PC-3 (cell line): Measurements from ENCODE around the gene GFOD1. TPM values are rescaled to one million over a fixed set of nuclear protein-coding genes. Genes with fewer than 3 reads are reported as not detected.
A peak's percentile ranks its signal among the peaks of the same experiment; 100 is the strongest.

Experiments used
- ATAC-seq: fragments of 200-7000 bp; cut with Tn5 transposase; 2 replicates; pipeline ENCODE4 v1.9.1; 2020; ENCODE audit warnings: mild to moderate bottlenecking, moderate library complexity
- BruUV-seq: library from RNA; stranded (reverse); fragments of 400-500 nt; replicated peaks from 2 replicates; lab custom pipeline; 2021; lab: Mats Ljungman, UMichigan
- CTCF ChIA-PET: fragments of 300-600 bp; sonication (Branson Sonifier 250); formaldehyde crosslinking; loops from one replicate; lab custom pipeline; 2022; ENCODE audit warnings: antibody characterized with exemption; lab: Charles Lee
- POLR2A ChIA-PET: fragments of 300-600 bp; sonication (Branson Sonifier 250); formaldehyde crosslinking; loops from one replicate; lab custom pipeline; 2022; ENCODE audit warnings: antibody characterized with exemption; ENCODE audit not compliant: unreplicated experiment; lab: Charles Lee
- DNase-seq: peaks from one replicate; pipeline ENCODE4 v3.0.0-alpha.2; 2015
- H2AFZ ChIP-seq: fragments of 300-600 bp; sonication (generic); 2 replicates; pipeline ENCODE4 v1.6.0; 2016; ENCODE audit warnings: antibody characterized with exemption, low read length
- H3F3A ChIP-seq: fragments of 300-600 bp; sonication (generic); one replicate; pipeline ENCODE4 v1.6.0; 2017; ENCODE audit warnings: antibody characterized with exemption, low read length, control low read depth, mild to moderate bottlenecking; ENCODE audit not compliant: unreplicated experiment
- H3K27ac ChIP-seq: fragments of 300-600 bp; sonication (generic); 2 replicates; pipeline ENCODE4 v1.5.1; 2016; ENCODE audit warnings: mild to moderate bottlenecking, low read length
- H3K27me3 ChIP-seq: fragments of 300-600 bp; sonication (generic); 2 replicates; pipeline ENCODE4 v1.6.1; 2016; ENCODE audit warnings: low read length, mixed read lengths
- H3K36me3 ChIP-seq: fragments of 300-600 bp; sonication (generic); 2 replicates; pipeline ENCODE4 v1.6.1; 2016; ENCODE audit warnings: low read depth, mixed run types, low read length, mixed read lengths
- H3K4me1 ChIP-seq: fragments of 300-600 bp; sonication (generic); 2 replicates; pipeline ENCODE4 v1.5.1; 2016; ENCODE audit warnings: low read length; ENCODE audit not compliant: insufficient read depth
- H3K4me2 ChIP-seq: fragments of 300-600 bp; sonication (generic); 2 replicates; pipeline ENCODE4 v1.6.0; 2016; ENCODE audit warnings: low read length
- H3K4me3 ChIP-seq: fragments of 300-600 bp; sonication (generic); 2 replicates; pipeline ENCODE4 v1.5.1; 2016; ENCODE audit warnings: mild to moderate bottlenecking, low read length, mixed read lengths
- H3K79me2 ChIP-seq: fragments of 300-600 bp; sonication (generic); 2 replicates; pipeline ENCODE4 v1.6.1; 2017; ENCODE audit warnings: low read length, mixed read lengths
- H3K9ac ChIP-seq: fragments of 300-600 bp; sonication (generic); 2 replicates; pipeline ENCODE4 v1.6.0; 2016; ENCODE audit warnings: mild to moderate bottlenecking, low read length
- H3K9me2 ChIP-seq: fragments of 300-600 bp; sonication (generic); replicated peaks from 2 replicates; pipeline ENCODE4 v1.6.1; 2016; ENCODE audit warnings: mixed run types, low read length, mixed read lengths
- H3K9me3 ChIP-seq: fragments of 300-600 bp; sonication (generic); 2 replicates; pipeline ENCODE4 v1.6.1; 2016; ENCODE audit warnings: low read length, mixed read lengths
- H4K20me1 ChIP-seq: fragments of 300-600 bp; sonication (generic); 2 replicates; pipeline ENCODE4 v1.6.1; 2016; ENCODE audit warnings: low read length, mixed read lengths
- CTCF ChIP-seq: fragments of 300-600 bp; sonication (generic); conservative IDR thresholded peaks from 2 replicates; pipeline ENCODE4 v1.5.1; 2017; ENCODE audit warnings: antibody characterized with exemption, low read depth, mild to moderate bottlenecking, low read length
- EZH2 ChIP-seq: fragments of 300-600 bp; sonication (generic); IDR thresholded peaks from one replicate; pipeline ENCODE4 v1.6.1; 2017; ENCODE audit warnings: antibody characterized with exemption, mild to moderate bottlenecking, low read length; ENCODE audit not compliant: unreplicated experiment
- EZH2phosphoT487 ChIP-seq: fragments of 300-600 bp; sonication (generic); IDR thresholded peaks from 2 replicates; pipeline ENCODE4 v1.6.1; 2018; ENCODE audit warnings: mild to moderate bottlenecking, antibody characterized with exemption, low read length, borderline replicate concordance
- intact Hi-C: fragments of 100-400 bp; cut with micrococcal nuclease; formaldehyde crosslinking; loops from 2 replicates; pipeline ENCODE4 v1.9.0; 2023
- total RNA-seq: library from RNA; depleted of rRNA; stranded (reverse); fragments of >200 nt; gene quantifications from 2 replicates; pipeline ENCODE4 v1.2.3, GENCODE V29; 2014

GFOD1 gene
- total RNA-seq, 1 experiment from 2014 or later = 16.0 TPM

- Histone ChIP-seq H3K4me2 (no peak overlapping the region), H3K4me3 (no peak overlapping the region), H3K4me1 (no peaks in the 10 kb centered on the region), H3K36me3 (no peaks in the 10 kb centered on the region), H3K9ac (no peak overlapping the region), H3K9me3 (no peaks in the 10 kb centered on the region), H3F3A (no peaks in the 10 kb centered on the region), H3K9me2 (no peaks in the 10 kb centered on the region), H3K79me2 (no peaks in the 10 kb centered on the region), H4K20me1 (no peaks in the 10 kb centered on the region), H3K27ac (no peak overlapping the region), H3K27me3 (no peaks in the 10 kb centered on the region), H2AFZ (no peak overlapping the region)
- ChIA-PET POLR2A (no interaction called here), CTCF (no interaction called here)
- DNase-seq (peak; percentile 5), ATAC-seq (no peak)
- intact Hi-C loops = loop anchor here (5.0 kb wide), 2 partner anchors 48 to 153 kb away; partner anchors contain the start of gene GFOD1
- TF ChIP-seq EZH2 (no peak), EZH2phosphoT487 (no peak), CTCF (no peak)
- BruUV-seq = no TSS peak
Measured at GRCh38 chr6:13535306-13535705, 47.9 kb upstream of the GFOD1 start.

- no TSS peak for BruUV-seq
- intact Hi-C loops = no loop called here
Measured at GRCh38 chr6:13534536-13534935, 47.1 kb upstream of the GFOD1 start.

More at GRCh38 chr6:13534536-13534935, 47.1 kb upstream of the GFOD1 start:
- H3K9me2 ChIP-seq = no peaks in the 10 kb centered on the region
- no peak overlapping the region for H3K9ac ChIP-seq
- no peaks in the 10 kb centered on the region for H3K36me3 ChIP-seq
- no peak for ATAC-seq
- H3F3A ChIP-seq = no peaks in the 10 kb centered on the region
- H3K4me1 ChIP-seq = no peaks in the 10 kb centered on the region
- no peaks in the 10 kb centered on the region for H3K79me2 ChIP-seq
- TF ChIP-seq CTCF (no peak), EZH2 (no peak), EZH2phosphoT487 (no peak)
- no peaks in the 10 kb centered on the region for H3K27me3 ChIP-seq
- no peak overlapping the region for H3K27ac ChIP-seq
- POLR2A ChIA-PET = no interaction called here
- no peaks in the 10 kb centered on the region for H4K20me1 ChIP-seq
- CTCF ChIA-PET = interaction anchor here (0.5 kb wide), 1 partner anchor 1176 kb away, joined by 4 read pairs; no protein-coding TSS in a partner anchor
- no peak for DNase-seq
- no peaks in the 10 kb centered on the region for H3K9me3 ChIP-seq
- no peak overlapping the region for H3K4me2 ChIP-seq
- H2AFZ ChIP-seq = no peak overlapping the region
- H3K4me3 ChIP-seq = no peak overlapping the region
